IMR-90 (cell line): ENCODE results near the gene ATF7IP. TPM values are rescaled to one million over a fixed set of nuclear protein-coding genes. Genes with fewer than 3 reads are reported as not detected.
A peak's percentile ranks its signal among the peaks of the same experiment; 100 is the strongest.

ENCODE experiments used
- ATAC-seq: fragments of 200-7000 bp; cut with Tn5 transposase; 2 replicates; pipeline ENCODE4 v1.9.1; 2020; ENCODE audit warnings: low read depth, mild to moderate bottlenecking, moderate library complexity
- BruUV-seq: library from RNA; stranded (reverse); fragments of 400-500 nt; replicated peaks from 2 replicates; lab custom pipeline; 2021; lab: Mats Ljungman, UMichigan
- CTCF ChIA-PET: fragments of 300-600 bp; formaldehyde crosslinking; extraction: SDS; loops from one replicate; lab custom pipeline; 2021; ENCODE audit warnings: antibody characterized with exemption; lab: Yijun Ruan, JAX
- POLR2A ChIA-PET: fragments of 300-600 bp; sonication (Branson Sonifier 250); formaldehyde crosslinking; loops from one replicate; lab custom pipeline; 2022; ENCODE audit warnings: antibody characterized with exemption; ENCODE audit not compliant: unreplicated experiment; lab: Charles Lee
- DNase-seq: peaks from one replicate; pipeline ENCODE4 v3.0.0; 2013
- H2AFZ ChIP-seq: replicated peaks from 2 replicates; pipeline ENCODE3; 2013; ENCODE audit warnings: low read length, mild to moderate bottlenecking; ENCODE audit not compliant: poor library complexity
- H2AK5ac ChIP-seq: 2 replicates; pipeline ENCODE4 v1.6.1; 2013; ENCODE audit warnings: low read depth, low read length, inconsistent platforms
- H2AK9ac ChIP-seq: replicated peaks from 2 replicates; pipeline ENCODE3; 2013; ENCODE audit warnings: mild to moderate bottlenecking, low read depth, low read length, moderate library complexity; ENCODE audit not compliant: poor library complexity
- H2BK120ac ChIP-seq: 2 replicates; pipeline ENCODE4 v1.6.1; 2013; ENCODE audit warnings: low read depth, low read length, inconsistent platforms
- H2BK15ac ChIP-seq: 3 replicates; pipeline ENCODE4 v1.6.1; 2013; ENCODE audit warnings: low read depth, low read length, inconsistent platforms
- H2BK20ac ChIP-seq: 2 replicates; pipeline ENCODE4 v1.6.1; 2013; ENCODE audit warnings: low read depth, mild to moderate bottlenecking, inconsistent platforms, low read length, moderate library complexity
- H2BK5ac ChIP-seq: 2 replicates; pipeline ENCODE4 v1.6.1; 2013; ENCODE audit warnings: mild to moderate bottlenecking, low read depth, low read length, inconsistent platforms; ENCODE audit not compliant: poor library complexity, severe bottlenecking
- H3K14ac ChIP-seq: replicated peaks from 2 replicates; pipeline ENCODE4 v1.6.1; 2013; ENCODE audit warnings: low read depth, low read length, inconsistent platforms
- H3K18ac ChIP-seq: 2 replicates; pipeline ENCODE4 v1.6.1; 2013; ENCODE audit warnings: low read depth, low read length, control low read depth
- H3K23ac ChIP-seq: 2 replicates; pipeline ENCODE4 v1.6.1; 2013; ENCODE audit warnings: low read depth, low read length, inconsistent platforms
- H3K27ac ChIP-seq: 2 replicates; pipeline ENCODE4 v1.5.1; 2013; ENCODE audit warnings: mild to moderate bottlenecking, control low read depth, low read length; ENCODE audit not compliant: insufficient read depth
- H3K27me3 ChIP-seq: 2 replicates; pipeline ENCODE4 v1.6.1; 2013; ENCODE audit warnings: low read length; ENCODE audit not compliant: control insufficient read depth, insufficient read depth
- H3K36me3 ChIP-seq: 2 replicates; pipeline ENCODE4 v1.6.1; 2013; ENCODE audit warnings: low read length, mixed read lengths; ENCODE audit not compliant: control insufficient read depth, insufficient read depth
- H3K4ac ChIP-seq: 2 replicates; pipeline ENCODE4 v1.6.1; 2013; ENCODE audit warnings: low read depth, low read length, inconsistent platforms
- H3K4me1 ChIP-seq: 2 replicates; pipeline ENCODE4 v1.6.1; 2013; ENCODE audit warnings: low read length, mixed read lengths; ENCODE audit not compliant: control insufficient read depth, insufficient read depth
- H3K4me2 ChIP-seq: 2 replicates; pipeline ENCODE4 v1.6.1; 2013; ENCODE audit warnings: low read depth, mild to moderate bottlenecking, control low read depth, low read length, moderate library complexity
- H3K4me3 ChIP-seq: 2 replicates; pipeline ENCODE4 v1.5.1; 2013; ENCODE audit warnings: low read depth, mild to moderate bottlenecking, control low read depth, low read length, moderate library complexity; ENCODE audit not compliant: insufficient read depth
- H3K56ac ChIP-seq: 2 replicates; pipeline ENCODE4 v1.6.1; 2013; ENCODE audit warnings: low read length, inconsistent platforms; ENCODE audit not compliant: insufficient read depth; ENCODE audit errors: extremely low read depth
- H3K79me1 ChIP-seq, 2 experiments: 2 replicates each; pipeline ENCODE4 v1.6.1; 2013; ENCODE audit warnings: low read length in 2 of 2, inconsistent platforms in 1 of 2, low read depth in 1 of 2
- H3K9ac ChIP-seq: 2 replicates; pipeline ENCODE4 v1.6.1; 2013; ENCODE audit warnings: low read depth, low read length, control low read depth
- H3K9me1 ChIP-seq: 2 replicates; pipeline ENCODE4 v1.6.1; 2013; ENCODE audit warnings: low read length, inconsistent platforms; ENCODE audit not compliant: insufficient read depth
- H3K9me3 ChIP-seq: 2 replicates; pipeline ENCODE4 v1.6.1; 2013; ENCODE audit warnings: low read length; ENCODE audit not compliant: control insufficient read depth, insufficient read depth
- H4K20me1 ChIP-seq: 2 replicates; pipeline ENCODE4 v1.6.1; 2013; ENCODE audit warnings: low read length, inconsistent platforms; ENCODE audit not compliant: insufficient read depth
- H4K5ac ChIP-seq: 2 replicates; pipeline ENCODE4 v1.6.1; 2013; ENCODE audit warnings: mild to moderate bottlenecking, low read depth, low read length, control low read depth
- H4K8ac ChIP-seq, 2 experiments: 2 replicates each; pipeline ENCODE4 v1.6.1; 2013; ENCODE audit warnings: low read depth in 2 of 2, low read length in 2 of 2, control low read depth in 1 of 2, inconsistent platforms in 1 of 2
- H4K91ac ChIP-seq: 2 replicates; pipeline ENCODE4 v1.6.1; 2013; ENCODE audit warnings: low read depth, low read length, inconsistent platforms; ENCODE audit not compliant: insufficient read depth
- FOS ChIP-seq: fragments of 150-350 bp; IDR thresholded peaks from 2 replicates; pipeline ENCODE4 v1.6.1; 2016; ENCODE audit warnings: low read depth, low read length
- MXI1 ChIP-seq: IDR thresholded peaks from 2 replicates; pipeline ENCODE4 v1.6.1; 2012; ENCODE audit warnings: low read depth, mild to moderate bottlenecking, low read length, moderate library complexity, borderline replicate concordance
- RAD21 ChIP-seq: IDR thresholded peaks from 2 replicates; pipeline ENCODE4 v1.6.1; 2012; ENCODE audit warnings: low read length, improper control_type of control experiment
- RFX5 ChIP-seq: IDR thresholded peaks from 2 replicates; pipeline ENCODE4 v1.8.0; 2012; ENCODE audit warnings: low read depth, mild to moderate bottlenecking, low read length, moderate library complexity
- SMC3 ChIP-seq: fragments of 150-350 bp; IDR thresholded peaks from 2 replicates; pipeline ENCODE4 v1.6.1; 2016; ENCODE audit warnings: low read depth, mild to moderate bottlenecking, antibody characterized with exemption, low read length, moderate library complexity
- WGBS, 2 experiments: methylation state at CpG; one replicate each; pipeline versions ENCODE4 v1.1.5 to v1.1.7; 2013; ENCODE audit warnings: missing lambda C conversion rate in 2 of 2; ENCODE audit not compliant: insufficient read length in 1 of 2; ENCODE audit errors: extremely low coverage in 2 of 2; 5-methylcytosine and 5-hydroxymethylcytosine counted together
- dilution Hi-C: fragments of 300-500 bp; cut with HindIII; formaldehyde crosslinking; loops from one replicate; pipeline ENCODE4 v1.14.3; 2018; ENCODE audit warnings: low sequenced_read_pairs; ENCODE audit not compliant: unreplicated experiment
- in situ Hi-C: fragments of 300-500 bp; cut with MboI; formaldehyde crosslinking; loops from 3 replicates; pipeline ENCODE4 v1.14.3; 2019; ENCODE audit warnings: low sequenced_read_pairs, inconsistent platforms, mixed read lengths
- intact Hi-C: fragments of 100-400 bp; cut with micrococcal nuclease; formaldehyde crosslinking; loops from 2 replicates; pipeline ENCODE4 v1.10.0; 2022
- polyA plus RNA-seq, 3 experiments: library from polyadenylated mRNA; depleted of rRNA; stranded (reverse); fragments of >200 nt; gene quantifications; 2 replicates each; pipeline ENCODE4 v1.2.3, GENCODE V29; 2012; ENCODE audit warnings: low replicate concordance in 1 of 3
- total RNA-seq: library from RNA; depleted of rRNA; stranded (reverse); fragments of >200 nt; gene quantifications from 2 replicates; pipeline ENCODE4 v1.2.3, GENCODE V29; 2012
- TF ChIP-seq, protein P1 (sequence below): conservative IDR thresholded peaks from 2 replicates; pipeline ENCODE4 v1.5.1; 2012; ENCODE audit warnings: mild to moderate bottlenecking, low read depth, low read length, improper control_type of control experiment

ATF7IP gene
- total and polyA plus RNA-seq, 2 of the 4 experiments (the other 2 are of a cell fraction): 9.4 to 22.8 TPM

GRCh38 chr12:14454098-14454907, 88.8 kb downstream of the ATF7IP start:
- no peak for TF ChIP-seq FOS
- peak; percentile 55 for TF ChIP-seq RAD21
- TF ChIP-seq SMC3: peak; percentile 50
- TF ChIP-seq, protein P1, sequence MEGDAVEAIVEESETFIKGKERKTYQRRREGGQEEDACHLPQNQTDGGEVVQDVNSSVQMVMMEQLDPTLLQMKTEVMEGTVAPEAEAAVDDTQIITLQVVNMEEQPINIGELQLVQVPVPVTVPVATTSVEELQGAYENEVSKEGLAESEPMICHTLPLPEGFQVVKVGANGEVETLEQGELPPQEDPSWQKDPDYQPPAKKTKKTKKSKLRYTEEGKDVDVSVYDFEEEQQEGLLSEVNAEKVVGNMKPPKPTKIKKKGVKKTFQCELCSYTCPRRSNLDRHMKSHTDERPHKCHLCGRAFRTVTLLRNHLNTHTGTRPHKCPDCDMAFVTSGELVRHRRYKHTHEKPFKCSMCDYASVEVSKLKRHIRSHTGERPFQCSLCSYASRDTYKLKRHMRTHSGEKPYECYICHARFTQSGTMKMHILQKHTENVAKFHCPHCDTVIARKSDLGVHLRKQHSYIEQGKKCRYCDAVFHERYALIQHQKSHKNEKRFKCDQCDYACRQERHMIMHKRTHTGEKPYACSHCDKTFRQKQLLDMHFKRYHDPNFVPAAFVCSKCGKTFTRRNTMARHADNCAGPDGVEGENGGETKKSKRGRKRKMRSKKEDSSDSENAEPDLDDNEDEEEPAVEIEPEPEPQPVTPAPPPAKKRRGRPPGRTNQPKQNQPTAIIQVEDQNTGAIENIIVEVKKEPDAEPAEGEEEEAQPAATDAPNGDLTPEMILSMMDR: peak; percentile 63
- TF ChIP-seq MXI1: no peak
- TF ChIP-seq RFX5: no peak
- no peak overlapping the region for H2BK20ac ChIP-seq
- dilution Hi-C loops: no loop called here
- H3K4me3 ChIP-seq: no peak overlapping the region
- H4K20me1 ChIP-seq: peaks cover 4% of the 10 kb centered on the region; the same call in 1 of the 2 replicates
- ATAC-seq (peak; percentile 35; the same call in 1 of the 2 replicates), DNase-seq (peak; percentile 34)
- WGBS, 2 experiments: no CpG with 5 or more reads among the region's 2 CpGs
- no peak overlapping the region for H3K4me2 ChIP-seq
- H2BK15ac ChIP-seq: no peak overlapping the region
- H4K5ac ChIP-seq: peak overlapping the region; percentile 48; the same call in 1 of the 2 replicates
- H3K36me3 ChIP-seq: peaks cover 17% of the 10 kb centered on the region
- no peak overlapping the region for H3K18ac ChIP-seq
- H3K56ac ChIP-seq: no peak overlapping the region; the same call in 1 of the 2 replicates
- BruUV-seq: no TSS peak
- H3K4ac ChIP-seq: no peak overlapping the region
- in situ Hi-C loops: no loop called here
- 0 out of 2 replicates have a peak, but pooled peaks cover 2% of the 10 kb centered on the region for H3K9me1 ChIP-seq
- H2AFZ ChIP-seq: no peak overlapping the region
- H4K91ac ChIP-seq: no peak overlapping the region
- no peak overlapping the region for H2BK120ac ChIP-seq
- H2BK5ac ChIP-seq: no peak overlapping the region
- H3K9me3 ChIP-seq: no peaks in the 10 kb centered on the region
- H3K4me1 ChIP-seq: no peaks in the 10 kb centered on the region
- H3K23ac ChIP-seq: no peak overlapping the region
- H3K14ac ChIP-seq: no peak overlapping the region; the same call in 1 of the 2 replicates
- no peaks in the 10 kb centered on the region for H3K27me3 ChIP-seq
- peak overlapping the region in 1 of 2 experiments; percentile 22; a peak in 1 of 4 replicates for H4K8ac ChIP-seq
- no peak overlapping the region for H3K27ac ChIP-seq
- POLR2A ChIA-PET: no interaction called here
- H2AK9ac ChIP-seq: no peak overlapping the region
- CTCF ChIA-PET: interaction anchor here (0.7 to 1.1 kb wide), 3 partner anchors 89 to 271 kb away, joined by 3 read pairs; partner anchors contain the start of gene ATF7IP
- no peak overlapping the region for H2AK5ac ChIP-seq
- H3K9ac ChIP-seq: no peak overlapping the region
- intact Hi-C loops: no loop called here
- H3K79me1 ChIP-seq: peaks cover 14 to 28% of the 10 kb centered on the region in 2 experiments
